H1 (cell line): ENCODE measurements around the gene ZNF362. TPM values are rescaled to one million over a fixed set of nuclear protein-coding genes. Genes with fewer than 3 reads are reported as not detected.

Experiments
- CTCF ChIA-PET: fragments of 300-600 bp; sonication (Branson Sonifier 250); formaldehyde crosslinking; loops from one replicate; lab custom pipeline; 2021; ENCODE audit not compliant: partially characterized antibody; lab: Charles Lee
- POLR2A ChIA-PET: fragments of 300-600 bp; sonication (Branson Sonifier 250); formaldehyde crosslinking; loops from one replicate; lab custom pipeline; 2021; ENCODE audit warnings: inconsistent platforms; ENCODE audit not compliant: partially characterized antibody; lab: Charles Lee
- DNase-seq, 2 experiments: peaks; one replicate each; pipeline versions ENCODE4 v3.0.0 to v3.0.0-alpha.2; 2010 to 2022; ENCODE audit warnings: low spot score in 2 of 2, low read depth in 1 of 2, mixed read lengths in 1 of 2
- FAIRE-seq: peaks from 2 replicates; lab custom pipeline; 2011; peaks lifted over from hg19 to GRCh38; lab: Jason Lieb, UNC
- H2AFZ ChIP-seq: 2 replicates; pipeline ENCODE4 v1.8.1; 2012; ENCODE audit warnings: low read length, inconsistent platforms
- H2AK5ac ChIP-seq: 2 replicates; pipeline ENCODE4 v1.6.1; 2013; ENCODE audit warnings: low read depth, low read length
- H2BK120ac ChIP-seq: replicated peaks from 2 replicates; pipeline ENCODE3; 2013; ENCODE audit warnings: low read depth, low read length, inconsistent platforms
- H2BK12ac ChIP-seq: 2 replicates; pipeline ENCODE4 v1.6.1; 2013; ENCODE audit warnings: low read depth, low read length
- H2BK15ac ChIP-seq: 2 replicates; pipeline ENCODE4 v1.6.1; 2013; ENCODE audit warnings: low read length
- H2BK20ac ChIP-seq: 2 replicates; pipeline ENCODE4 v1.6.1; 2013; ENCODE audit warnings: low read length
- H2BK5ac ChIP-seq: 2 replicates; pipeline ENCODE4 v1.6.1; 2013; ENCODE audit warnings: low read depth, low read length
- H3K14ac ChIP-seq: 2 replicates; pipeline ENCODE4 v1.6.1; 2013; ENCODE audit warnings: inconsistent platforms; ENCODE audit not compliant: insufficient read length
- H3K18ac ChIP-seq: 2 replicates; pipeline ENCODE4 v1.6.1; 2013; ENCODE audit warnings: low read length; ENCODE audit errors: extremely low read depth
- H3K23ac ChIP-seq: 2 replicates; pipeline ENCODE4 v1.6.1; 2013; ENCODE audit warnings: inconsistent platforms; ENCODE audit not compliant: insufficient read length
- H3K23me2 ChIP-seq: 2 replicates; pipeline ENCODE4 v1.6.1; 2013; ENCODE audit warnings: low read depth, low read length
- H3K27ac ChIP-seq: 2 replicates; pipeline ENCODE4 v1.6.1; 2011; ENCODE audit warnings: low read depth, low read length, inconsistent platforms
- H3K27me3 ChIP-seq, 4 experiments: replicated peaks in 1 of 4; 1 replicate in 1 of 4; 2 replicates in 3 of 4; pipeline versions ENCODE4 v1.6.1 to v1.8.1; 2011 to 2013; ENCODE audit warnings: low read length in 3 of 4, mild to moderate bottlenecking in 3 of 4, inconsistent platforms in 2 of 4, mixed read lengths in 2 of 4, moderate library complexity in 1 of 4; ENCODE audit not compliant: control insufficient read depth in 3 of 4, insufficient read depth in 3 of 4; ENCODE audit errors: extremely low read depth in 1 of 4
- H3K36me3 ChIP-seq, 4 experiments: 2 replicates each; pipeline versions ENCODE4 v1.6.1 to v1.8.1; 2011 to 2013; ENCODE audit warnings: mild to moderate bottlenecking in 4 of 4, low read length in 3 of 4, moderate library complexity in 2 of 4, control low read depth in 1 of 4, inconsistent platforms in 1 of 4; ENCODE audit not compliant: insufficient read depth in 4 of 4, control insufficient read depth in 2 of 4
- H3K4ac ChIP-seq: replicated peaks from 2 replicates; pipeline ENCODE3; 2013; ENCODE audit warnings: low read length, low read depth, mixed read lengths, inconsistent platforms; ENCODE audit not compliant: insufficient read length
- H3K4me1 ChIP-seq, 4 experiments: replicated peaks in 1 of 4; 1 replicate in 1 of 4; 2 replicates in 3 of 4; pipeline versions ENCODE4 v1.6.1 to v1.8.1; 2011 to 2013; ENCODE audit warnings: low read length in 3 of 4, inconsistent platforms in 2 of 4, mixed read lengths in 1 of 4; ENCODE audit not compliant: insufficient read depth in 4 of 4, control insufficient read depth in 3 of 4
- H3K4me2 ChIP-seq, 2 experiments: 2 replicates each; pipeline versions ENCODE4 v1.6.1 to v1.8.1; 2011 to 2013; ENCODE audit warnings: low read depth in 2 of 2, low read length in 2 of 2, control low read depth in 1 of 2, inconsistent platforms in 1 of 2, mild to moderate bottlenecking in 1 of 2; ENCODE audit not compliant: insufficient read depth in 1 of 2
- H3K4me3 ChIP-seq, 4 experiments: fragments of 200-600, 300-600 bp in 1 of 4; sonication (generic), shearing (Covaris generic), sonication (Bioruptor Twin) in 1 of 4; 2 replicates each; pipeline versions ENCODE4 v1.5.1 to v1.8.1; 2011 to 2016; ENCODE audit warnings: low read length in 4 of 4, low read depth in 3 of 4, control low read depth in 2 of 4, inconsistent platforms in 2 of 4, mild to moderate bottlenecking in 2 of 4, mixed read lengths in 1 of 4, moderate library complexity in 1 of 4; ENCODE audit not compliant: insufficient read depth in 2 of 4; ENCODE audit errors: extremely low read depth in 1 of 4
- H3K56ac ChIP-seq: replicated peaks from 2 replicates; pipeline ENCODE3; 2013; ENCODE audit warnings: low read depth, mild to moderate bottlenecking, mixed read lengths, low read length, inconsistent platforms; ENCODE audit not compliant: insufficient read length
- H3K79me1 ChIP-seq: 2 replicates; pipeline ENCODE4 v1.6.1; 2013; ENCODE audit warnings: low read depth, low read length, control low read depth
- H3K79me2 ChIP-seq, 2 experiments: 2 replicates each; pipeline versions ENCODE4 v1.6.1 to v1.8.1; 2012 to 2013; ENCODE audit warnings: low read length in 2 of 2, mild to moderate bottlenecking in 2 of 2, inconsistent platforms in 1 of 2; ENCODE audit not compliant: insufficient read depth in 2 of 2, control insufficient read depth in 1 of 2
- H3K9ac ChIP-seq, 4 experiments: replicated peaks in 1 of 4; 1 replicate in 1 of 4; 2 replicates in 3 of 4; pipeline versions ENCODE4 v1.6.1 to v1.8.1; 2011 to 2013; ENCODE audit warnings: low read depth in 3 of 4, low read length in 3 of 4, control low read depth in 2 of 4, mild to moderate bottlenecking in 2 of 4, moderate library complexity in 2 of 4, inconsistent platforms in 1 of 4; ENCODE audit errors: extremely low read depth in 1 of 4
- H3K9me3 ChIP-seq, 2 experiments: 2 replicates each; pipeline versions ENCODE4 v1.6.1 to v1.8.1; 2012 to 2013; ENCODE audit warnings: mild to moderate bottlenecking in 2 of 2, moderate library complexity in 2 of 2, control low read depth in 1 of 2, inconsistent platforms in 1 of 2, low read depth in 1 of 2, low read length in 1 of 2, mixed read lengths in 1 of 2; ENCODE audit not compliant: insufficient read depth in 2 of 2
- H4K20me1 ChIP-seq, 2 experiments: replicated peaks in 1 of 2; 2 replicates each; pipeline versions ENCODE3 to v1.8.1; 2011 to 2013; ENCODE audit warnings: inconsistent platforms in 2 of 2, low read length in 2 of 2, mild to moderate bottlenecking in 1 of 2; ENCODE audit not compliant: insufficient read depth in 2 of 2, control insufficient read depth in 1 of 2
- H4K5ac ChIP-seq: 2 replicates; pipeline ENCODE4 v1.6.1; 2013; ENCODE audit warnings: low read length, low read depth, mixed read lengths, inconsistent platforms; ENCODE audit not compliant: insufficient read length
- H4K8ac ChIP-seq: 2 replicates; pipeline ENCODE4 v1.8.0; 2013; ENCODE audit warnings: mild to moderate bottlenecking, moderate library complexity, low read length, inconsistent platforms; ENCODE audit not compliant: insufficient read depth; ENCODE audit errors: extremely low read depth
- H4K91ac ChIP-seq: replicated peaks from 2 replicates; pipeline ENCODE3; 2013; ENCODE audit warnings: low read length, mixed read lengths, inconsistent platforms; ENCODE audit not compliant: insufficient read length
- BRCA1 ChIP-seq: IDR thresholded peaks from 2 replicates; pipeline ENCODE4 v1.6.1; 2012; ENCODE audit warnings: low read depth, low read length, improper control_type of control experiment
- NRF1 ChIP-seq: IDR thresholded peaks from 2 replicates; pipeline ENCODE4 v1.6.1; 2011; ENCODE audit warnings: mild to moderate bottlenecking, low read depth, low read length, improper control_type of control experiment
- POLR2AphosphoS5 ChIP-seq: IDR thresholded peaks from 2 replicates; pipeline ENCODE4 v1.6.1; 2011; ENCODE audit warnings: low read depth, low read length
- RNF2 ChIP-seq: fragments of 200-900, 300-1000 bp; sonication (generic); IDR thresholded peaks from 2 replicates; pipeline ENCODE4 v1.7.1; 2016; ENCODE audit warnings: borderline replicate concordance, low read depth, mild to moderate bottlenecking, antibody characterized with exemption, low read length; ENCODE audit not compliant: poor library complexity, severe bottlenecking; ENCODE audit errors: missing control alignments
- SAP30 ChIP-seq: fragments of 300-600 bp; sonication (generic); IDR thresholded peaks from 2 replicates; pipeline ENCODE4 v1.7.1; 2012; ENCODE audit warnings: low read length, moderate library complexity, mild to moderate bottlenecking, inconsistent platforms; ENCODE audit not compliant: insufficient read depth, insufficient replicate concordance
- SP1 ChIP-seq: IDR thresholded peaks from 2 replicates; pipeline ENCODE4 v1.6.1; 2011; ENCODE audit warnings: low read depth, low read length
- TAF1 ChIP-seq: IDR thresholded peaks from 2 replicates; pipeline ENCODE4 v1.6.1; 2011; ENCODE audit warnings: mild to moderate bottlenecking, low read depth, low read length
- ZNF274 ChIP-seq: IDR thresholded peaks from 2 replicates; pipeline ENCODE4 v1.7.0; 2012; ENCODE audit warnings: low read length, borderline replicate concordance; ENCODE audit errors: extremely low read depth
- WGBS, 2 experiments: shearing (Covaris generic) in 1 of 2; methylation state at CpG; one replicate each; pipeline versions ENCODE4 v1.1.6 to v1.1.7; 2013 to 2015; ENCODE audit warnings: low lambda C conversion rate in 2 of 2, mixed read lengths in 2 of 2, inconsistent platforms in 1 of 2, low coverage in 1 of 2, missing lambda C conversion rate in 1 of 2; ENCODE audit not compliant: insufficient replicate concordance in 2 of 2, insufficient coverage in 1 of 2, insufficient read length in 1 of 2; ENCODE audit errors: extremely low coverage in 1 of 2, missing lambda C conversion rate in 1 of 2; 5-methylcytosine and 5-hydroxymethylcytosine counted together
- polyA plus RNA-seq, 7 experiments: library from polyadenylated mRNA; depleted of rRNA in 3 of 7; stranded (reverse) in 5 of 7; unstranded in 2 of 7; fragments of >200 nt in 5 of 7; fragments of 200-250 nt in 2 of 7; gene quantifications; 1 replicate in 5 of 7; 2 replicates in 1 of 7; 4 replicates in 1 of 7; pipeline versions ENCODE4 v1.2.1 to v1.2.3, GENCODE V29; 2011 to 2013; ENCODE audit warnings: missing spikeins in 2 of 7, mixed read lengths in 2 of 7
- total RNA-seq: library from RNA; stranded (reverse); fragmentation: NEBNext Ultra II Directional; extraction: Animal tissue kit (Norgen Biotek cat#: 25700); gene quantifications from 2 replicates; pipeline ENCODE4 v1.2.1, GENCODE V29; 2021

Gene ZNF362
- total and polyA plus RNA-seq, 2 of the 8 experiments (the other 6 are each of a cell fraction or from before 2014, with no cell fraction given), result 24.2 to 27.8 TPM

- no peak overlapping the region; the same call in 1 of the 2 replicates for H4K8ac ChIP-seq
- H3K14ac ChIP-seq, result no peak overlapping the region
- no peak overlapping the region for H3K9ac ChIP-seq
- no peak for FAIRE-seq
- H3K23ac ChIP-seq, result no peak overlapping the region
- 88% methylated on average over 16 of the region's 16 CpGs; no CpG with 5 or more reads in 1 of the 2 experiments for WGBS, 2 experiments
- no peaks in the 10 kb centered on the region for H3K23me2 ChIP-seq
- no peak overlapping the region for H3K4me3 ChIP-seq
- CTCF ChIA-PET, result interaction anchor here (0.9 to 2.1 kb wide), 3 partner anchors 8 to 194 kb away, joined by 3 to 7 read pairs (median 4); no protein-coding TSS in a partner anchor
- H2BK20ac ChIP-seq, result no peak overlapping the region
- no peak overlapping the region for H4K91ac ChIP-seq
- no peaks in the 10 kb centered on the region for H3K4me1 ChIP-seq
- no peak overlapping the region for H3K4me2 ChIP-seq
- peaks cover 0 to 5% (median 2%) of the 10 kb centered on the region in 4 experiments; a peak in 3 of 8 replicates for H3K36me3 ChIP-seq
- no peaks in the 10 kb centered on the region for H3K9me3 ChIP-seq
- H2BK15ac ChIP-seq, result no peak overlapping the region
- no peaks in the 10 kb centered on the region for H3K79me2 ChIP-seq
- no peak overlapping the region for H3K27ac ChIP-seq
- POLR2A ChIA-PET, result no interaction called here
- no peak overlapping the region for H3K18ac ChIP-seq
- no peak overlapping the region for H2AFZ ChIP-seq
- 0 out of 2 replicates have a peak, but pooled peaks cover 3% of the 10 kb centered on the region for H3K79me1 ChIP-seq
- peaks cover 0 to 3% of the 10 kb centered on the region in 2 experiments for H4K20me1 ChIP-seq
- no peaks in the 10 kb centered on the region for H3K27me3 ChIP-seq
- no peak overlapping the region for H4K5ac ChIP-seq
- H2BK5ac ChIP-seq, result no peak overlapping the region
- TF ChIP-seq BRCA1 (no peak), NRF1 (no peak), POLR2AphosphoS5 (no peak), TAF1 (no peak), RNF2 (no peak), SP1 (no peak), ZNF274 (no peak), SAP30 (no peak)
- H3K56ac ChIP-seq, result no peak overlapping the region
- H3K4ac ChIP-seq, result no peak overlapping the region
- no peak overlapping the region for H2AK5ac ChIP-seq
- DNase-seq, result no peak
- H2BK120ac ChIP-seq, result no peak overlapping the region
- H2BK12ac ChIP-seq, result no peak overlapping the region
Observed at GRCh38 chr1:33288976-33289857, 32.9 kb downstream of the ZNF362 start.
